ENCODE measurements around the gene SAMD4A. TPM values are rescaled to one million over a fixed set of nuclear protein-coding genes. Genes with fewer than 3 reads are reported as not detected.

SAMD4A gene
- total RNA-seq, 4 donors from 2014 or later: 39.8 to 53.3 (median 48.0) TPM

DNA sequence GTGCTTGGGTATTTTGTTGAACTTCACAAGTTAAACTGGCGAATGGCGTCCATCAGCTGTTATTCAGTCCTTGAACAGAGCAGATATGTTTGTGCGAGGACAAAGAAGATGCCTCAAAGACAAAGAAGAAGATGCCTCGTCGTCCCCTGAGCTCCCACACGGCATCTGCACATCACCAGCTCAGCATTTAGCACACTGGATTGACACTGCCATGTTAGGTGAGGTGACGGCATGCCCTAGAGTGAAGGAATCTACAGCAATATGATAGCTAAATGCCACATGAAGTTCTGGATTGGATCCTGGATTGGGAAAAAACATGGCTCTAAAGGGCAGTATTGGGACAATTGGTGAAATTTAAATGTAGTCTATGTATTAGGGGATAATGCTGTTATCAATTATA is 15.4 kb downstream of the SAMD4A start:
- Histone ChIP-seq H3K27ac (no peak overlapping the region), H3K27me3 (no peaks in the 10 kb centered on the region), H3K4me1 (peaks cover 0 to 37% (median 4%) of the 10 kb centered on the region in 4 donors), H3K4me3 (no peak overlapping the region), H3K9me3 (no peaks in the 10 kb centered on the region), H3K36me3 (no peaks in the 10 kb centered on the region)
- 87 to 91% methylated on average over 7 of the region's 7 CpGs for WGBS, 2 donors
- TF ChIP-seq POLR2A (IDR thresholded peaks at IDR 0.05): no peak
- TF ChIP-seq EP300 (IDR thresholded peaks at IDR 0.05): no peak
- TF ChIP-seq, protein P1, sequence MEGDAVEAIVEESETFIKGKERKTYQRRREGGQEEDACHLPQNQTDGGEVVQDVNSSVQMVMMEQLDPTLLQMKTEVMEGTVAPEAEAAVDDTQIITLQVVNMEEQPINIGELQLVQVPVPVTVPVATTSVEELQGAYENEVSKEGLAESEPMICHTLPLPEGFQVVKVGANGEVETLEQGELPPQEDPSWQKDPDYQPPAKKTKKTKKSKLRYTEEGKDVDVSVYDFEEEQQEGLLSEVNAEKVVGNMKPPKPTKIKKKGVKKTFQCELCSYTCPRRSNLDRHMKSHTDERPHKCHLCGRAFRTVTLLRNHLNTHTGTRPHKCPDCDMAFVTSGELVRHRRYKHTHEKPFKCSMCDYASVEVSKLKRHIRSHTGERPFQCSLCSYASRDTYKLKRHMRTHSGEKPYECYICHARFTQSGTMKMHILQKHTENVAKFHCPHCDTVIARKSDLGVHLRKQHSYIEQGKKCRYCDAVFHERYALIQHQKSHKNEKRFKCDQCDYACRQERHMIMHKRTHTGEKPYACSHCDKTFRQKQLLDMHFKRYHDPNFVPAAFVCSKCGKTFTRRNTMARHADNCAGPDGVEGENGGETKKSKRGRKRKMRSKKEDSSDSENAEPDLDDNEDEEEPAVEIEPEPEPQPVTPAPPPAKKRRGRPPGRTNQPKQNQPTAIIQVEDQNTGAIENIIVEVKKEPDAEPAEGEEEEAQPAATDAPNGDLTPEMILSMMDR (IDR thresholded peaks at IDR 0.05): no peak
- no peak for DNase-seq (ENCODE audit: low spot score in 2 of 2)

DNA sequence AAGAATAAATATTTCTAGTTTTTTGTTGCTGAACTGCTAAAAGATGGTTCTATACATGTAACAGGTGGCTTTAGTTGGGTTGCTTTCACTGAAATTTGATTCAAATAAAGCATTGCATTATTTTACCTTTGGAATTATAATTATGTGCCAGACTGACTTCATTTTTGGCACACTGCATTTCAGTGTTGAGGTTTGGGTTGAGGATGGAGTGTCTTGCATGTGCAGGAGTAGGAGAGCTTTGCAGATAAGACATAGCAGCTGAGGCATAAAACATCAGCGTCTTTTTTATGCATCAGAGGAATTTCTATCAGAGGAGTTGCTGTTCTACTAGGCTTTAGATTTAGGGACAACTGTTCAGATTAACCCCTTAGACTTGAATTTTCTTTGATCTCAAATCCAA is 17.2 kb downstream of the SAMD4A start:
- Histone ChIP-seq H3K27ac (no peak overlapping the region), H3K4me1 (peaks cover 0 to 28% (median 4%) of the 10 kb centered on the region in 4 donors), H3K9me3 (no peaks in the 10 kb centered on the region), H3K36me3 (no peaks in the 10 kb centered on the region), H3K4me3 (no peak overlapping the region), H3K27me3 (no peaks in the 10 kb centered on the region)
- TF ChIP-seq, protein P1 (IDR thresholded peaks at IDR 0.05): no peak
- no peak for TF ChIP-seq POLR2A (IDR thresholded peaks at IDR 0.05)
- no peak for TF ChIP-seq EP300 (IDR thresholded peaks at IDR 0.05)
- 33 to 41% methylated on average over 1 of the region's 1 CpG for WGBS, 2 donors
- no peak for DNase-seq (ENCODE audit: low spot score in 2 of 2)

DNA sequence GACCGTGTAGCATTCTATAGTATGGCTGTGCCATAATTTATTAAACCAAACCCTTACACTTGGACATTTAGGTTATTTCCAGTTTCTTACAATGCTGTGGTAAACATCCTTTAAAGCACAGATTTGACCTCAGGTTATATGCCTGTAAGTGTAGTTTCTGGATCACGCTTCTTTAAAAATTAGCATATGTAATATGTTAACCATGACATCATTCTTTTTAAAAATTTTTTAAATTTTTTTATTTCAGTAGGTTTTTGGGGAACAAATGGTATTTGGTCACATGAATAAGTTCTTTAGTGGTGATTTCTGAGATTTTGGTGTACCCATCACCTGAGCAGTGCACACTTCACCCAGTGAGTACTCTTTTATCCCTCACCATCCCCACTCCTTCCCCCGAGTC is 18.3 kb downstream of the SAMD4A start:
- DNase-seq (ENCODE audit: low spot score in 2 of 2): no peak
- Histone ChIP-seq H3K27me3 (no peaks in the 10 kb centered on the region), H3K4me3 (no peak overlapping the region), H3K4me1 (peaks cover 0 to 20% (median 2%) of the 10 kb centered on the region in 4 donors), H3K36me3 (no peaks in the 10 kb centered on the region), H3K27ac (no peak overlapping the region), H3K9me3 (no peaks in the 10 kb centered on the region)
- TF ChIP-seq, protein P1 (IDR thresholded peaks at IDR 0.05): no peak
- no peak for TF ChIP-seq POLR2A (IDR thresholded peaks at IDR 0.05)
- TF ChIP-seq EP300 (IDR thresholded peaks at IDR 0.05): no peak
- WGBS, 2 donors: 98% methylated on average over 3 of the region's 3 CpGs

DNA sequence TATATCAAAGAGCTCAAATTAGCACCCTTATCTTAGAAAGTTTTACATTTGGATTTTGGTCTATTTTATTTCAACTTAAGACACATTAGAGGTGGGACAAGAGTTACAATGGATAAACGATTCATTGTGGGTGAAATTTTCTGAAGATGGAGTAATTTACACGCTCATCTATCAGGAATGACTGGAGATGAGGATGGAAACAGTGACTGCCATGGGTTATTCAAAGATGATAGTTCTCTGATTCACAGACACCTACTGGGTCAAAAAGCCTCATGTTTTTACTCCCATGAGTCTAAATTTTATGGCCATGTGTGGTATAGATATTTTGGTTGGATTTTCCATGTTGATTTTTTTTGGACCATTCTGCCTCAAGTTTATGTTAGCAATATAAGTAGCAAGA is 22.1 kb downstream of the SAMD4A start:
- H3K4me3 ChIP-seq: no peak overlapping the region
- no peak for DNase-seq (ENCODE audit: low spot score in 2 of 2)
- no peaks in the 10 kb centered on the region for H3K9me3 ChIP-seq
- peaks cover 0 to 9% (median 0%) of the 10 kb centered on the region in 4 donors for H3K4me1 ChIP-seq
- 62 to 69% methylated on average over 2 of the region's 2 CpGs for WGBS, 2 donors
- H3K27me3 ChIP-seq: no peaks in the 10 kb centered on the region
- TF ChIP-seq POLR2A (IDR thresholded peaks at IDR 0.05): no peak
- no peak for TF ChIP-seq EP300 (IDR thresholded peaks at IDR 0.05)
- TF ChIP-seq, protein P1 (IDR thresholded peaks at IDR 0.05): no peak
- no peaks in the 10 kb centered on the region for H3K36me3 ChIP-seq
- no peak overlapping the region for H3K27ac ChIP-seq

DNA sequence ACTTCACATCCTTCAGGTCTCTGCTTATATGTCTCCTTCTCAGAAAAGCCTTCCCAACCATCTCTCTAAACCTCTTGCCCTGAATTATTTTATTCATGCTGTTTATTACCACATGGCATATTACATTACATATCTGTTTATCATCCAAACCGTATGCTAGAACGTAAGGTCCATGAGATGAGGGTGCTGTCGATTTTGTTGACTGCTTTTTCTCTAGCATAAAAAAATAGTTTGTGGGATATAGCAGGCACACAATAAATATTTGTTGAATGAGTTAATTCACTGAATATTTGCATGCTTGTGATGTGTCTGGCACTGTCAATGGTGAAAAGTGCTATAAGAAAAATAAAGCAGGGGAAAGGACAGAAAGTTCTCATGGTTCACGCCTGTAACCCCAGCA is 22.9 kb downstream of the SAMD4A start:
- 73 to 75% methylated on average over 4 of the region's 4 CpGs for WGBS, 2 donors
- Histone ChIP-seq H3K36me3 (no peaks in the 10 kb centered on the region), H3K4me3 (no peak overlapping the region), H3K4me1 (peaks cover 0 to 9% (median 0%) of the 10 kb centered on the region in 4 donors), H3K27ac (no peak overlapping the region), H3K9me3 (no peaks in the 10 kb centered on the region), H3K27me3 (no peaks in the 10 kb centered on the region)
- DNase-seq (ENCODE audit: low spot score in 2 of 2): no peak
- TF ChIP-seq, protein P1 (IDR thresholded peaks at IDR 0.05): no peak
- TF ChIP-seq POLR2A (IDR thresholded peaks at IDR 0.05): no peak
- no peak for TF ChIP-seq EP300 (IDR thresholded peaks at IDR 0.05)

All from tibial nerve (tissue), 4 donors.